Kidney epithelial cell (primary cell): Measurements from ENCODE around the gene PHF14. TPM values are rescaled to one million over a fixed set of nuclear protein-coding genes. Genes with fewer than 3 reads are reported as not detected.

Source experiments
- DNase-seq: peaks from one replicate; pipeline ENCODE4 v3.0.0-alpha.2; 2010; ENCODE audit warnings: low read depth
- H3K27me3 ChIP-seq: 2 replicates; pipeline ENCODE4 v1.6.0; 2011; ENCODE audit warnings: low read length; ENCODE audit not compliant: control insufficient read depth, insufficient read depth
- H3K36me3 ChIP-seq: 2 replicates; pipeline ENCODE4 v1.5.1; 2011; ENCODE audit warnings: low read length; ENCODE audit not compliant: control insufficient read depth, insufficient read depth
- H3K4me3 ChIP-seq: 2 replicates; pipeline ENCODE4 v1.5.1; 2011; ENCODE audit warnings: low read depth, mild to moderate bottlenecking, control low read depth, low read length
- CTCF ChIP-seq: IDR thresholded peaks from 2 replicates; pipeline ENCODE4 v1.5.1; 2011; ENCODE audit warnings: mild to moderate bottlenecking, moderate library complexity, low read length, control low read depth, inconsistent platforms; ENCODE audit not compliant: insufficient read depth, poor library complexity, severe bottlenecking
- total RNA-seq: library from RNA; depleted of rRNA; stranded (reverse); fragments of >200 nt; gene quantifications from 2 replicates; pipeline ENCODE4 v1.2.3, GENCODE V29; 2015

Gene PHF14
- total RNA-seq, 1 donor from 2014 or later, result 40.4 TPM

GRCh38 chr7:11170863-11171568, 197.3 kb downstream of the PHF14 start:
- Histone ChIP-seq H3K4me3 (no peak overlapping the region), H3K36me3 (no peaks in the 10 kb centered on the region), H3K27me3 (no peaks in the 10 kb centered on the region)
- DNase-seq, result no peak
- no peak for TF ChIP-seq CTCF

- DNase-seq, result no peak
Observed at GRCh38 chr7:11171569-11172192, 198.0 kb downstream of the PHF14 start.

GRCh38 chr7:11172835-11173234, 199.2 kb downstream of the PHF14 start:
- no peak overlapping the region for H3K4me3 ChIP-seq
- H3K36me3 ChIP-seq, result no peaks in the 10 kb centered on the region
- H3K27me3 ChIP-seq, result no peaks in the 10 kb centered on the region
- no peak for TF ChIP-seq CTCF
- DNase-seq, result no peak

More at GRCh38 chr7:11171569-11172192, 198.0 kb downstream of the PHF14 start:
- no peak for TF ChIP-seq CTCF
- Histone ChIP-seq H3K36me3 (no peaks in the 10 kb centered on the region), H3K27me3 (no peaks in the 10 kb centered on the region), H3K4me3 (no peak overlapping the region)

GRCh38 chr7:11175371-11175770, 201.7 kb downstream of the PHF14 start:
- H3K36me3 ChIP-seq, result no peaks in the 10 kb centered on the region
- no peak for TF ChIP-seq CTCF
- H3K27me3 ChIP-seq, result no peaks in the 10 kb centered on the region
- no peak for DNase-seq
- no peak overlapping the region for H3K4me3 ChIP-seq

GRCh38 chr7:11175887-11176286, 202.2 kb downstream of the PHF14 start:
- Histone ChIP-seq H3K27me3 (no peaks in the 10 kb centered on the region), H3K4me3 (no peak overlapping the region), H3K36me3 (no peaks in the 10 kb centered on the region)
- no peak for TF ChIP-seq CTCF
- DNase-seq, result no peak

GRCh38 chr7:11176985-11177555, 203.4 kb downstream of the PHF14 start:
- no peak overlapping the region for H3K4me3 ChIP-seq
- DNase-seq, result no peak
- no peaks in the 10 kb centered on the region for H3K27me3 ChIP-seq
- no peak for TF ChIP-seq CTCF
- no peaks in the 10 kb centered on the region for H3K36me3 ChIP-seq
